ENCODE results near the gene MAT2A.

MAT2A gene

DNA sequence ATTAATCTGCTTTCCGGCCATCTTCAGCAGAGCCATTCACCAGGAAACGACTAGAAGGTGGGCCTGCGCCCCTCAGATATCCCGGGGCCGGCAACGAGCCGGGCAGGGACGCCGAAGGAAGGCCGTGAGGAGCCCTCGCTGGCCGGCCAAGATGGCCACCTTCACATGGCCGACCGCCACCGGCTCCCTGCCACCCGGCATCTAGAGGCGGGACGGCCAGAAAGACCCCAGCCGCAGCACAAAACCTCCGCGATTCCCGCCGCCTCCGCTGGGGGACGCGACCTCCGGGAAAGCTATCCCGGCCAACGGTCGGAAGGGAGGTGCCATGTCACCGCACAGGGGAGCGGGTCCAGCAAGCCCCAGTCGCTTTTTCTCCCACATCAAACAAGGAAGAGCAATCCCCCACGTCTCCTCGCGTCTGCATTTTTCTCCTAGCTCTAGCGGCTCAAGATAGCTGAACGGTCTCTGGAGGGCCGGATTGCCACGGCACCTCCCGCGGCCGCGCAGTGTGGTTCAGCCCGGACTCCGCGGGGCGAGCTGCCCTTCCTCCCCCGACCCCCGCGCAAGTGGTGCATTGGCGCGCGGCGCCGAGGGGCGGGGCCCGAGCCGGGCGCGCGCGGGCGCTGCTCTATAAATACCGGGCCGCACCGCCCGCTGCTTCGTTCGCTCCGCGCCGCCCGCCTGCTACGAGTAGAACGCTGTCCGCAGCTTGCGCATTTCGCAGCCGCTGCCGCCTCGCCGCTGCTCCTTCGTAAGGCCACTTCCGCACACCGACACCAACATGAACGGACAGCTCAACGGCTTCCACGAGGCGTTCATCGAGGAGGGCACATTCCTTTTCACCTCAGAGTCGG, at the start of gene MAT2A:
MAT2A (plus strand) TSS at position 662 of the 854 bp plus-strand sequence; CDS start at position 782, 120 bp downstream.
- peak; percentile 75 for DNase-seq (ENCODE audit: low read depth)
- peak within 1 kb of the TSS; percentile 69 for H3K4me3 ChIP-seq (ENCODE audit: low read length)
- TF ChIP-seq CTCF (IDR thresholded peaks at IDR 0.05; ENCODE audit: insufficient read depth, low read depth, low read length, missing control alignments), result peak; percentile 32

DNA sequence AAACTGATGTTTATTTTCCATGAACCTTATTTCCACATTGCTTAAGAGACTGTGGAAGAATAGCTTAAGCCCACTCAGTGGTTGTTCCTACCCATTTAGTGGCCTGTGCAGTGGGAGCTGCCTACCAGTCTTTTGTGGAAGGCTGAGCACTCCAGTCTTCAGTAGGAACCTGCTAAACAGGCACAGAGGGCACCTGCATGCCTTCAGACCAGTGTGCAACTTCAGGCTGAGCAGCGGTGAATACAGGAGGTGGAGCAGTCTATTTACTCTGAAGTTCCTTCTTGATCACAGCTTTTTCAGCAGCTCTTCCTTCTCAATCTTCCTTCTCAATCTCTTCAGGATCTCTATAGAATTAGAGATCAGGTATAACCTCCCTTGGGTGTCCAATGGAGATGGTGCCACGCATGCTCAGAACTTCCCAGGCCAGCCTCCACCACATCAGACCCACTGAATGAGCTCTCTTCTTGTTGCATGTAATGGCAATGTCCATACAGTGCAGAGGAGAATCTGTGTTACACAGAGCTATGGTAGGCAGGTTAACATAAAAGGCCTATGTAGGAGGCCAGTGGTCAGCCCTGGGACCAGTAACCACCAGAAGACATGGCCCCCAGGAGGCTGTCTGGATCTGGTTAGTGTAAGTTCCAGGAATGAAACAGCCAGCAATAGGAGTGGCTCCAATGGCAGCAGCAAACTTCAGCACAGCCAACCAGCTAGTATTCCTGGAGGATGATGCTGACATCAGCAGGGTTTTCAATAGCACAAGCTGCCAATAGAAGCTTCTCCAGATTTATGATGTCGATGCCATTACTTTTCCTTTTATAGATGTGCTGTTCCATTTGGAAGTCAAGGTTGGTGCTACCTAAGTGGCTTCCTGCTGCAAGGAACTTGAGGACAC, 47.9 kb upstream of the MAT2A start:
- no peak for TF ChIP-seq CTCF (IDR thresholded peaks at IDR 0.05; ENCODE audit: insufficient read depth, low read depth, low read length, missing control alignments)
- DNase-seq (ENCODE audit: low read depth), result peak; percentile 17
- H3K4me3 ChIP-seq (ENCODE audit: low read length), result no peak overlapping the region

GRCh38 chr2:85496436-85496835, 42.5 kb upstream of the MAT2A start:
- no peak for DNase-seq (ENCODE audit: low read depth)
- no peak for TF ChIP-seq CTCF (IDR thresholded peaks at IDR 0.05; ENCODE audit: insufficient read depth, low read depth, low read length, missing control alignments)

GRCh38 chr2:85497944-85498630, 40.9 kb upstream of the MAT2A start:
- H3K4me3 ChIP-seq (ENCODE audit: low read length), result no peak overlapping the region
- no peak for TF ChIP-seq CTCF (IDR thresholded peaks at IDR 0.05; ENCODE audit: insufficient read depth, low read depth, low read length, missing control alignments)
- DNase-seq (ENCODE audit: low read depth), result no peak

More at GRCh38 chr2:85496436-85496835, 42.5 kb upstream of the MAT2A start:
- H3K4me3 ChIP-seq (ENCODE audit: low read length), result no peak overlapping the region

DNA sequence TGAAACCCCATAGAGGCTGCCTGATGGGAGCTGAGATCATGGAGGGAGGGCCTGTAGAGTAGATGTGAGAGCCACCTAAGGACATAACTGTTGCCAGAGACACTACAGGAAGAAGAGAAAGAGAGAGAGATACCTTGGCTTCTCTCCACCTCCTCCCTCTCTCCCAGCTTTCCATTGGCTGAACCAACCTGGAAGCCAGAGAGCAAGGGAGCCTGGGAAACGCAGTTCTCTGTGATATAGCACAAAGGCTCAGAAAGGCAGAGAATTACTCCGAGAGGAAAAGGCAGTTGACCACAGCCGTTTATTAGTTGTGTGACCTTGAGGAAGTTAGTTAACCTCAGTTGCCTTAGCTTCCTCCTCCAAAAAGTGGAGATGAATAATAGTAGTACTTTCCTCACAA, 37.7 kb upstream of the MAT2A start:
- no peak for TF ChIP-seq CTCF (IDR thresholded peaks at IDR 0.05; ENCODE audit: insufficient read depth, low read depth, low read length, missing control alignments)
- H3K4me3 ChIP-seq (ENCODE audit: low read length), result no peak overlapping the region
- peak; percentile 19 for DNase-seq (ENCODE audit: low read depth)

- no peak for DNase-seq (ENCODE audit: low read depth)
- H3K4me3 ChIP-seq (ENCODE audit: low read length), result no peak overlapping the region
- TF ChIP-seq CTCF (IDR thresholded peaks at IDR 0.05; ENCODE audit: insufficient read depth, low read depth, low read length, missing control alignments), result no peak
Measured at GRCh38 chr2:85502720-85503119, 36.2 kb upstream of the MAT2A start.
